GM19240 (cell line): ENCODE measurements around the gene SLC37A4.

Experiments
- DNase-seq: peaks from one replicate; pipeline ENCODE4 v3.0.0; 2011; ENCODE audit warnings: low spot score; ENCODE audit not compliant: insufficient read length

SLC37A4 gene

GRCh38 chr11:118979434-118979833, 51.2 kb downstream of the SLC37A4 start:
- DNase-seq, result no peak

- no peak for DNase-seq
These were observed 54.6 kb downstream of the SLC37A4 start for GRCh38 chr11:118975771-118976709.
